ELF-1 (cell line): ENCODE results near the gene KPNA2.
A peak's percentile ranks its signal among the peaks of the same experiment; 100 is the strongest.
"Not testable (repeated sequence)": the region's sequence is repeated elsewhere in the genome, so short reads cannot be mapped to it uniquely, and the experiment has no call there.

Experiments
- DNase-seq: peaks from one replicate; pipeline ENCODE4 v3.0.0-alpha.2; 2016; ENCODE audit warnings: low read depth, low spot score

The KPNA2 gene

DNA sequence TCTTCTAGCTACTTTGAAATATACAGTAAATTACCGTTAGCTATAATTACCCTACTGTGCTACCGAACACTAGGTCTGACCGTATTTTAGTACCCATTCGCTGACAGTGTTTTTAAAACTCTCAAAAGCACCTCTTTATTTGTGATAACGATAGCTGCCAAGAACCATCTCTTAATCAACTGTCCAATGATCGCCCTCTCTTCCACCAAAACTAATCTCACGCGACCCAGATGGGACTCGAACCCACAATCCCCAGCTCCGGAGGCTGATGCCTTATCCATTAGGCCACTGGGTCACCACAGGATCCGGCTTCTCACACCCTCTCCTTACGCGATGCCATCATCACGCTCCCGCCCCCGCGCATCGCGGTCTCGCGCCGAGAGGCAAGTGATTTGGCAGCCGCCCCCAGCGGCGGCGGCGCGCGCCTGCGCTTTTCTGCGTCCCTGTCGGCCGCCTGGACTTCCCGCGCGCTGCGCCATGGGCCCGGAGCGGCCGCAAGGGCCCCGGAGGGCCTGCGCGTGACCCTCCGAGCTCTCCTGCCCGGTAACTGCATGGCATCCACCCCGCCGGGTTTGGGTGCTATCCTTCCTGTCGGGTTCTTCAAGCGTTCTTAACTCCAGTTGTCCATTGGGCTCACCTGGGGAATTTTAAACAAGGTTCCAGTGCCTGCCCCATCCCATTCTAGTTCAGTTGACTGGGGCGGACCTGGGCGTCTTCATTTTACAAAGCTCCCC, 15.7 kb upstream of the KPNA2 start:
- DNase-seq, result peak; percentile 99

DNA sequence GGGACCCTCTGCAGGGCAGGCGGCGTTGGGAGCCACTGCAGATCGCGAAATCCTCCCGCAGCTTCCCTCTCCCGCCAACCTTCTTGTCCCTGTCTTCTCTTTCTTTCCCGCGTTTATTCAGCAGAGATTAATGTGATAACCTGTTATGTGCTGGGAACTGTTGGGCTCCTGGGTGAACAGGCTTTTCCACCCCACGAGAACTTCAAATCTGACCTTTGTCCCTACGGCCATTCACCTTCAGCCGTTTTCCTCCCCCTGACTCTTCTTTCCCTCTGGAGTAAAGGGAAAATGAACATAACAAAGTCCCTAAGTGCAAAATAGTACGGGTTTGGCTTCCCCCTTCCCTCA, 15.2 kb upstream of the KPNA2 start:
- DNase-seq, result no peak

DNA sequence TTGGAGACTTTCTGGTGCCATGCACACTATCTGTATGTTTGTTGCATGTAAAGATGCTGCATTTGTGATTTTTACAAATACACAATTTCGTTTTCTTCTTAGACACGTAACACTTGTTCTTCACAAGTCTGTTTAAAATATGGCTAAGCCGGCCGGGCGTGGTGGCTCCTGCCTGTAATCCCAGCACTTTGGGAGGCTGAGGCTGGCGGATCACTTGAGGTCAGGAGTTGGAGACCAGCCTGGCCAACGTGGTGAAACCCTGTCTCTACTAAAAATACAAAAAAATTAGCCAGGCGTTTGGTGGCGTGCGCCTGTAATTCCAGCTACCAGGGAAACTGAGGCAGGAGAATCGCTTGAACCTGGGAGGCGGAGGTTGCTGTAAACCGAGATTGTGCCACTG, 14.7 kb upstream of the KPNA2 start:
- not testable (repeated sequence) for DNase-seq

DNA sequence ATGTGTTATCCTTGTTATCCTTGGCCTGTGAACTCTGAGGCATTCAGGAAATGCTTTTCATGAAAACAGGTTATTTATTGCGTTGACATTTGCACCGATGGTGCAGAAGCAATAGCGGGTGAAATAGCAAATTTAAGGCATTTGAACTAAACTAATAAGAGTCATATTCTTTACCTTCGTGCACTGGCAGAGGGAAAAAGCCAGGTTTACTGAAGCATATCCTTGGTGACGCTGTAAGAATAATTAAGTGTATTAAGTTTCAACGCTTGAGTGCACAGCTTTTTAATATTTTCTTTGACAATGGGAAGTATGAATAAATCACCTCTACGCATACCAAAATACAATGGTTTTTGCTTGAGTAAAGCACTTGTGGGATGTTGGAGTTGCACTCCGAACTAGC, 13.6 kb upstream of the KPNA2 start:
- DNase-seq, result no peak

DNA sequence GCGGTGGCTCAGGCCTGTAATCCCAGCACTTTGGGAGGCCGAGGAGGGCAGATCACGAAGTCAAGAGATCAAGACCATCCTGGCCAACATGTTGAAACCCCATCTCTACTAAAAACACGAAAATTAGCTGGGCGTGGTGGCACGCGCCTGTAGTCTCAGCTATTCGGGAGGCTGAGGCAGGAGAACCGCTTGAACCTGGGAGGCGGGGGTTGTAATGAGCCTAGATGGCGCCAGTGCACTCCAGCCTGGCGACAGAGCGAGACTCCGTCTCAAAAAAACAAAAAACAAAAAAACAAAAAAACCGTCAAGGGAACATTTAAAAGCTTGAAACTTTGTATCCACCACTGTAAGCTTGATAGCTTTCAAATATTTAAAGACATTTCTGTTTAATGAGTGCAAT, 13.0 kb upstream of the KPNA2 start:
- DNase-seq, result not testable (repeated sequence)

DNA sequence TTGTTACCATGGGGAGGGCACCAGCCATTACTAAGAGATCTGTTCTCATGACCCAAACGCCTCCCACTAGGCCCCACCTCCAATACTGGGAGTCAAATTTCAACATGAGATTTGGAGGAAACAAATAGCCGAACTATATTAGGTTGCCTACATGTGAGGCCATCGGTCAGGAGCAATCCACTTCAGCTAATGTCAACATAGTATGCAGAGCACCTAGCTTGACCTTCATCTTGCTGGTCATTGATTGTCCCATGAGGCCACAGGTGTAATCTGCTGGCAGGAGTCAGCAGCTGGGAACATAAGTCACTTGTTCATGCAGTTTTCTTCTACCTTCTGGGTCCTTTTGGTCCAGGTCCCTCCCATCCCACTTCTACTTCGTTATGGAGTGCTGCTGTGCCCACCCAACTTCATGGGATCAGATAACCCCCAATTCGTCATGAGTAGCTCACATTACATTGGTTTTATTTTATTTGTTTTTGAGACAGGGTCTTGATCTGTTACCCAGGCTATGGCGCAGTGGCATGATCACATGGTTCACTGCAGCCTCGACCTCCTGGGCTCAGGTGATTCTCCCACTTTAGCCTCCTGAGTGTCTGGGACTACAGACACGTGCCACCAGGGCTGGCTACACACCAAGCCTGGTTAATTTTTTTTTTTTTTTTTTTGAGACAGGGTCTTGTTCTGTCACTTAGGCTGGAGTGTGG, 5.9 kb upstream of the KPNA2 start:
- DNase-seq, result no peak

DNA sequence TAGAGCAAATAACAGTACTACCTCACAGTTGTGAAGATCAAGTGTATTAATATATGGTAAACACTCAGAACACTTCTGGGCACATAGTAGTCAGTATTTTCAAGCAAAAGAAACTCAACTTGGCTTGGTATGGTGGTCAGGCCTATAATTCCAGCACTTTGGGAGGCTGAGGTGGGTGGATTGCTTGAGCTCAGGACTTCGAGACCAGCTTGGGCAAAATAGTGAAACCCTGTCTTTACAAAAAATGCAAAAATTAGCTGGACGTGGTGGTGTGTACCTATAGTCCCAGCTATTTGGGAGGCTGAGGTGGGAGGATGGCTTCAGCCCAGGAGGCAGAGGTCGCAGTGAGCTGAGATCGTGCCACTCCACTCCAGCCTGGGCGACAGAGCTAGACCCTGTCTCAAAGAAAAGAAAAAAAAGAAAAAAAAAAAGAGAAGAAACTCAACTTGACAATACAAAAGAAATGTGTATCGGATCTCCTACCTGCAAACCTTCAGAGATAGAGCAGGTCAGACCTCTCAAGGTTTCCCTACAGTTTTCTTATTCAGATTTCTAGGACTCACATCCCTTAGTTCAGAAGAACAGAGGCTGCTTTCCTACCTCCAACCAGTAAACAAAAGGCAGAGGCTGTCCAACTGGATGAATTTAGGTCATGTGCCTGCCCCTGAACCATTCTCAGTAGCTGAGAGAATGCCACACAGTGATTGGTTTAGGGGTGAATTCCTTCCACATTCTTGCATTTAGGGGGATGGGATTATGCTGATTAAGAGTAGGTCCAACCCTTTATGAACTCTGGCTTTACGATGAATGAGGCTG, 1.7 kb upstream of the KPNA2 start:
- DNase-seq, result peak; percentile 93

DNA sequence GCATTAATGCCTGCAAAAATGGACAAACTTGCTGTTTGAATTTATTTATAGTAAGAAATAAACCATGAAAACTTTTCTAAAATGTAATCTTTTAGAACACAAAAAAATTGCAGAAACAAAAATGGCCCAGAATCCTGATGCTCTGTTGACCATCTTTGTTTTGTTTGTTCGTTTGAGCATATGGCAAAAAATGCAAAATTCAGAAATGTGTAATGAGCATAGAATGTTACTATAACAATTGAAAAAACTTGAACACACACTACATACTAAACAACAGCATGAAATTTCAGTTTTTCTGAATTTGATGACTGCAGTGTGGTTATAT, 1.1 kb upstream of the KPNA2 start:
- no peak for DNase-seq

DNA sequence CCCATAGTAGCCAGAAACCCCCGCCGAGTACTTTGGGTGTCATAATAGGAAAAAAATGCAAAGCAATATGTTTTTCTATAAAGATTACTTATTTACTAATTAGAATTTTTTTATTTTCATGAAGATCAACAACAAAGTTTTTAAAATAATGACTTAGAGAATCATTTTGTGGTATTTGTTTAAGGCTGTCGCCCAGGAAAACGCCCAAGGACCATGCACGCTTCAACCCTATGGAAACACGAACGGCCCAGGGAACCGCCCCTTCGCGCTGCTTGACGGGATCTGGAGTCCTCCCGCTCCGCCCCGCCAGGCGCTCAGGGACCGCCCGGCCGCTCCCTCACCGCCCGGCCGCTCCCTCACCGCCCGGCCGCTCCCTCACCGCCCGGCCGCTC, 408 bp upstream of the KPNA2 start:
- DNase-seq, result no peak

DNA sequence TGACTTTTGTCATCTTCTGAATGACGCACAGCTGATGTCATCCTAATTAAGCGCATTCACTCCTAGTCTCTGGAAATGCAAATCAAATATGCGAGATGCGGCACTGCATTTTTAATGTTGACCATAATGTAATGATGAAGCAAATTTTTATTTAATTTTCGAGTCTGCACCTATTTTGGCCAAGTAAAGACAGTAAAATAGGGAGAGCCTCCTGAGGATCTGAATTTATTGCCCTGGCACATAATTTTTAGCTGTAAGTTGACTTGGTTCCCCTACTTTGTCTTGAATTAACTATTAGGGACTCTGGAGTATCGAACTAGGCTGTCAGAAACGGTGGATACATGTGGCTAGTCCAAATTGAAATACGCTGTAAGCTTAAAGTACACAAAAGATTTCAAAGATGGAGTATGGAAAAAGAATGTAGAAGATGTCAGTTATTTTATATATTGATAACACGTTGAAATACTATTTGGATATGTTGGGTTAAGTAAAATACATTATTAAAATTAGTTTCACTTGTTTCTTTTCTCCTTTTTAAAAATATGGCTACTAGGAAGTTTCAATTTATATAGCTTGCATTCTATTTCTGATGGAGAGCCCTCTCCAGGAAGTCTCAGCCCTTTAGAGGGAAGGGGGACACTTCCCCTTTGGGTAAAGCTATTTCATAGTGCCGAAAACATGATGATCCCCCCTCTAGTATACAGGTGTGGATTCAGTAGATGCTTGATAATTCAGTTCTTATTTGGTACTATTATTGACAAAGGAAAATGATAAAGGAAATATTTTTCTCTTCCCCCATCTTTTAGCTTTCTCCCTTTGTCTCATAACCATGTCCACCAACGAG, 991 bp downstream of the KPNA2 start:
- no peak for DNase-seq

DNA sequence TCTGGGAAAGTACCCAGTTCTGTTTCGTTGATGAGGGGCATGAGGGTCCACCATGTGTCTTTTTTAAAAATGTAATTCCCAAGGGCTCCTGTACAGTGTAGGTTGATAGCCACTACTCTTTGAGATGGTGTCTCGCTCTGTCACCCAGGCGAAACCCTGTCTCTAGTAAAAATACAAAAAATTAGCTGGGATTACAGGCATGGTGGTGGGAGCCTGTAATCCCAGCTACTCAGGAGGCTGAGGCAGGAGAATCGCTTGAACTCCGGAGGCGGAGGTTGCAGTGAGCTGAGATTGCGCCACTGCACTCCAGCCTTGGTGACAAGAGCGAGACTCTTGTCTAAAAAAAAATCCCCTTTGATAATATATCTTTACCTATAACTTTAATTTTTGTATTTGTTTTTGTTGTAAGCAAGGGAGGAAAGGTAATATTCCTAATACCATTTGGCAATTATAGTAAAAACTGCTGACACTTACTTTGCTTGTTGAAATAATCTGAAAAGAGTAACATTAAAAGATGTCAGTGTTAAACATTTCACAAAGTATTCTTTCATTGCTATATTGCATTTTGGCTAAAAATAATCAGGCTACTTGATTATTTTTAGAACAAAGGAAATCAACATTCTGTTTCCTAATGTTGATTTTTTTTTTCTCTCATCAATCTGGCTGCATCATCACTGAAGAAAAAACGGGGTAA, 11.8 kb downstream of the KPNA2 start:
- no peak for DNase-seq

DNA sequence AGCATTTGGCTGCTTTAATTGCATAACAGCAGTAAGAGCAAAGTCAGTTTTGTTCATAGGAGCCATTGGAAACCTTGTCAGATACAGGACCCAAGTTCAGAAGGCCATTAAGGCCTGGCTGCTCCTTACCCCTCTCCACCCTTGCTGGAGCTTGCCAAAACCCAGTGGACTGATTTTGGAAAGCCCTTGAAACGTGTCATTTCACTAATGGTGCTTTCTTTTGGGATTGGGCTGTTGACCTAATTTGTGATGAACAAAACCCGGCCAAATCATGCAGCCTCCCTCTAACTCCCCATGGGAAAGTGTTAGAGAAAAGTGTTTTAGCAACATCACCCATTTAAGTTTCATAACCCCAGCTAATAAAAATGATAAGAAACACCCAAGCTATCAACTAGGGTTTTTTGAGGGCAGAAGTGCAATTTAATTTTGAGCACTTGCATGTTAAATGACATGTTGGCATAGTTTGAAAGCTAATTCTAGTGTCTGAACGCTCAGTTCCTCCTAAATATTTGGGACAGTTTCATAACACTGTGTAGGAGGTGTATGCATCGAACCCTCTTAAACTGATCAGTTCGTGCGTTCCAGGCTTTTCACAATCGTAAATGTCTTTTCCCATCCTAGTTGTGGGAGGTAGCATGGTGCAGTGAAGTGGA, 12.5 kb downstream of the KPNA2 start:
- DNase-seq, result not testable (repeated sequence)

DNA sequence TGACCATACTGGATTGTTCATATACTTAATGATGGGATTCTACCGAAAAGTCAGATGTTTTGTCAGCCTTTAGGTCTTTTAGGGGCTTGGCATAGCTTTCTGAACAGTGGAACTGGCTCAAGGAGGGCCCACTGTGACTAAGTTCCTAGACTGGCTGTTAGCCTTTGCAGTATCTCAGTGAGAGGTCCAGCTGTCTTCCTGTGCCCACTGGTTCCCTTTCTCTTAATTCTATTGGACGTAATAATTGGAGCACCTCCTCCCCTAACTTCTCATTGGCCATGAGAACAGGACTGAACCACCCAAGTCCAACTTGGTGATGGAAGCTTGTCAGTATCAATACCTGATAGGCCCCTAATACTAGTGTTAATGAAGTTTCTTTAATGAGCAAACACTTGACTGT, 13.5 kb downstream of the KPNA2 start:
- DNase-seq, result peak; percentile 44

DNA sequence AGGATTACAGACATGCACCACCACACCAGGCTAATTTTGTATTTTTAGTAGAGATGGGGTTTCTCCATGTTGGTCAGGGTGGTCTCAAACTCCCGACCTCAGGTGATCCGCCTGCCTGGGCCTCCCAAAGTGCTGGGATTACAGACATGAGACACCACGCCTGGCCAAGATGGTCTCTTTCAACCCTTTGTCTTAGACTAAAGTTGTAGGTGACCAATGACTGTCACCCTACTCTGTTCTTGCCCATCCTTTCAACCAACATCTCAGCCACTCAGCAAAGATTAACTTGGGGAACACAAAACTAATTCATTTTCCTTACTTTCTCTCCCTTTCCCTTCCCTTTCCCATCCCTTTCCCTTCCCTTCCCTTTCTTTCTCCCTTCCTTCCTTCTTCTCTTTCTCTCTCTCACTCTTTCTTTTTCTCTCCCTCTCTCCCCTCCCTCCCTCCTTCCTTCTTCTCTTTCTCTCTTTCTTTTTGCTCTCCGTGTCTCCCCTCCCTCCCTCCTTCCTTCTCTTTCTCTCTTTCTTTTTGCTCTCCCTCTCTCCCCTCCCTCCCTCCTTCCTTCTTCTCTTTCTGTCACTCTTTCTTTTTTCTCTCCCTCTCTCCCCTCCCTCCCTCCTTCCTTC, 14.4 kb downstream of the KPNA2 start:
- DNase-seq, result not testable (repeated sequence)

DNA sequence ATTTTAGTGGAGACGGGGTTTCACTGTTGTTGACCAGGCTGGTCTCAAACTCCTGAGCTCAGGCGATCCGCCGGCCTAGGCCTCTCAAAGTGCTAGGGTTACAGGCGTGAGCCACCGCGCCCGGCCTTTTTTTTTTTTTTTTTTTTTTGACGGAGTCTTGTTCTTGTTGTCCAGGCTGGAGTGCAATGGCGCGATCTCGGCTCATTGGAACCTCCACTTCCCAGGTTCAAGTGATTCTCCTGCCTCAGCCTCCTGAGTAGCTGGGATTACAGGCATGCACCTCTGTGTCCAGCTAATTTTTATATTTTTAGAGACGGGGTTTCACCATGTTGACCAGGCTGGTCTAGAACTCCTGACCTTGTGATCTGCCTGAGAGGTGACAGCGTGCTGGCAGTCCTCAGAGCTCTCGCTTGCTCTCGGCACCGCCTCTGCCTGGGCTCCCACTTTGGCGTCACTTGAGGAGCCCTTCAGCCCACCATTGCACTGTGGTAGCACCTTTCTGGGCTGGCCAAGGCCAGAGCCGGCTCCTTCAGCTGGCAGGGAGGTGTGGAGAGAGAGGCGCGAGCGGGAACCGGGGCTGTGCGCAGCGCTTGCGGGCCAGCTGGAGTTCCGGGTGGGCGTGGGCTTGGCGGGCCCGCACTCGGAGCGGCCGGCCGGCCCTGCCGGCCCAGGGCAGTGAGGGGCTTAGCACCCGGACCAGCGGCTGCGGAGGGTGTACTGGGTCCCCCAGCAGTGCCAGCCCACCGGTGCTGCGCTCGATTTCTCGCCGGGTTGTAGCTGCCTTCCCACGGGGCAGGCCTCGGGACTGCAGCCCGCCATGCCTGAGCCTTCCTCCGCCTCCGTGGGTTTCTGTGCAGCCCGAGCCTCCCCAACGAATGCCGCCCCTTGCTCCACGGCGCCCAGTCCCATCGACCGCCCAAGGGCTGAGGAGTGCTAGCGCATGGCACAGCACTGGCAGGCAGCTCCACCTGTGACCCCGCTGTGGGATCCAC, 16.1 kb downstream of the KPNA2 start:
- not testable (repeated sequence) for DNase-seq

DNA sequence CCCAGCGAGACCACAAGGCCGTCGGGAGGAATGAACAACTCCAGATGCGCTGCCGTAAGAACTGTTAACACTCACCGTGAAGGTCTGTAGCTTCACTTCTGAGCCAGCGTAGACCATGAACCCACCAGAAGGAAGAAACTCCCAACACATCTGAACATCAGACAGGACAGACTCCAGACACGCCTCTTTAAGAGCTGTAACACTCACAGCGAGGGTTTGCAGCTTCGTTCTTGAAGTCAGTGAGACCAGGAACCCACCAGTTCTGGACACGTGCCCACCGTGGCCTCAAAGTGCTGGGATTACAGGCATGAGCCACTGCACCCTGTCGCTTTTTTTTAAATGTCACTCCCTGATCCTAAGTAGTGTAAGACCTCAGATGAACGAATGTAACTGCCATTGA, 17.3 kb downstream of the KPNA2 start:
- DNase-seq, result no peak

DNA sequence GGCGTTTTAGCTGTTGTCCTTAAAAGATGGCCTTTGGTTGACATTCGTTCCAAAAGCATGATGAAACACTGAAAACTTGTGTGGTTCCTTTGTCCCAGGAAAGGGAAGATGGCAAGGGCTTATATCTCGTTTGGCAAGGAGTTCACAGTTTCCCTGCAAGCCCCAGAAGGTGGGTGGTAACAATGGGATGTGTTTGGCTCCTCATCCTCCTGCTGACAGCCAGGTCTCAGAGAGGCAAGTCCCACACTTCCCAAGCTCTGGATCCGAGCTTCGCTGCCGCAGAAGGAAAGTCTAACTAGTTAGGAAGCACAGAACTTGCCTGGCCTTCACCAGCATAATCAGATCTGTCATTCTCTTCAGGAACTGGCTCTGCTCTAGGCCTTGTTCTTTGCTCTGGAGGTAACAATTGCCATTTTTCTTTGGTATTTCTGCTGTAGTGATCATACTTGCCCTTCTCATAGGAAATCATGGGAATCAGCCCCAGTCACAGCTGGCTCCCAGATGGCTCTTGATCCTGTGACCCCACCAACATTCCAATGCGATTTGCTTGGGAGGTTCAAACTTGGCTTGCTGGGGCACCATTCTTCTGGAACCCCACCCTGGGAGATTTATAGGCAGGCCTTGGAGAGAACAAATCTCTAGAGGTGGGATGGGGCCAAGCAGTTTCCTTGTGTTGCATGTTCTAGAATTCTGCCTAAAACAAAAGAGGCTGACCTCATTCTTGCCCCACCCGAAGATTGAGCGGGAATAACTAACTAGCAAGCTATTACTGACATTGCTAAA, 17.9 kb downstream of the KPNA2 start:
- DNase-seq, result no peak

DNA sequence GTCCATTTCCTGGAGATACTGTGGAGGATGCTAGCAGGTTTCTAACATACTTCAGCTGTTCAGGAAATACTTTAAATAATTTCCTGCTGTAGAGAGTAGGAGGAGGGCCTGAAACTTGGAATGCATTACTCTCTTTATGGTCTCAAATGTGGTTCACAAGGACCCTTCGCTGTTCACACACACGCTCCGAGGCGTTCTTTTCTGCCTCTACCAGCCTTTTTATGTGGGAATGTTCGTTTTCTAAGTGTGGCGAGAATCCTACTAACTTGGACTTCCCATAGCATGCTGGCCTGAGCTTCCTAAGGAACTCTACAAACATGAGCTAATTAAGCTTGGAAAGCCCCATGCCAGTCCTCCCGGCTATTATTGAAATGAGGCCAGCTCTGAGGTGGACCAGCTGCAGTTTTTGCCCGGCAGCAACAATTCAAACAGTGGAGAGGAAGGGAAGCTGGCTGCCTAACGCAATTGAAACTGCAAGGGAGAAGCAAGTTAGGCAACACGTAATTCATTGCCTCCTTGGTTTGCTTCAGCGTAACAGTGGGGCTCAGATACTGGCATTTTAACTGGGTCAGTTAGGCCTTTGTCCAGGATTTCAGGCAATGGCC, 18.9 kb downstream of the KPNA2 start:
- DNase-seq, result peak; percentile 27
